Measurements from ENCODE around the gene PARD3. TPM values are rescaled to one million over a fixed set of nuclear protein-coding genes. Genes with fewer than 3 reads are reported as not detected.

Gene PARD3
- total RNA-seq, 4 donors from 2014 or later = 39.2 to 124 (median 48.0) TPM

- Histone ChIP-seq H3K4me1 (no peaks in the 10 kb centered on the region), H3K27me3 (no peaks in the 10 kb centered on the region), H3K4me3 (no peak overlapping the region), H3K27ac (no peak overlapping the region), H3K36me3 (no peaks in the 10 kb centered on the region), H3K9me3 (no peaks in the 10 kb centered on the region)
- no peak for TF ChIP-seq POLR2A (IDR thresholded peaks at IDR 0.05)
- no peak for TF ChIP-seq CTCF (IDR thresholded peaks at IDR 0.05)
- DNase-seq = no peak
Measured at GRCh38 chr10:34237898-34238455, 577.1 kb downstream of the PARD3 start.

- Histone ChIP-seq H3K9me3 (no peaks in the 10 kb centered on the region), H3K4me1 (no peaks in the 10 kb centered on the region), H3K27me3 (no peaks in the 10 kb centered on the region), H3K4me3 (no peak overlapping the region), H3K27ac (no peak overlapping the region), H3K36me3 (no peaks in the 10 kb centered on the region)
- DNase-seq = no peak
- TF ChIP-seq CTCF (IDR thresholded peaks at IDR 0.05) (no peak), POLR2A (IDR thresholded peaks at IDR 0.05) (no peak)
Measured at GRCh38 chr10:34236931-34237330, 578.2 kb downstream of the PARD3 start.

- Histone ChIP-seq H3K27me3 (no peaks in the 10 kb centered on the region), H3K9me3 (no peaks in the 10 kb centered on the region), H3K36me3 (no peaks in the 10 kb centered on the region), H3K4me1 (no peaks in the 10 kb centered on the region), H3K27ac (no peak overlapping the region), H3K4me3 (no peak overlapping the region)
- no peak for TF ChIP-seq CTCF (IDR thresholded peaks at IDR 0.05)
- no peak for TF ChIP-seq POLR2A (IDR thresholded peaks at IDR 0.05)
- DNase-seq = no peak
Measured at GRCh38 chr10:34235164-34235832, 579.8 kb downstream of the PARD3 start.

- Histone ChIP-seq H3K27me3 (no peaks in the 10 kb centered on the region), H3K4me1 (no peaks in the 10 kb centered on the region), H3K36me3 (no peaks in the 10 kb centered on the region), H3K9me3 (no peaks in the 10 kb centered on the region), H3K4me3 (no peak overlapping the region), H3K27ac (no peak overlapping the region)
- TF ChIP-seq POLR2A (IDR thresholded peaks at IDR 0.05) = no peak
- no peak for TF ChIP-seq CTCF (IDR thresholded peaks at IDR 0.05)
- no peak for DNase-seq
Measured at GRCh38 chr10:34232481-34232880, 582.6 kb downstream of the PARD3 start.

GRCh38 chr10:34231441-34232180 is 583.5 kb downstream of the PARD3 start:
- no peaks in the 10 kb centered on the region for H3K36me3 ChIP-seq
- H3K27ac ChIP-seq = no peak overlapping the region
- no peaks in the 10 kb centered on the region for H3K27me3 ChIP-seq
- H3K4me3 ChIP-seq = no peak overlapping the region
- no peak for DNase-seq
- H3K9me3 ChIP-seq = peaks cover 0 to 2% (median 0%) of the 10 kb centered on the region in 4 donors
- TF ChIP-seq CTCF (IDR thresholded peaks at IDR 0.05) (no peak), POLR2A (IDR thresholded peaks at IDR 0.05) (no peak)
- no peaks in the 10 kb centered on the region for H3K4me1 ChIP-seq

Measured in Peyer's patch (tissue), 4 donors.